ENCODE data around the gene SESN1. TPM values are rescaled to one million over a fixed set of nuclear protein-coding genes. Genes with fewer than 3 reads are reported as not detected.

SESN1 gene
- polyA plus RNA-seq, 3 donors: 1.8 to 21.0 (median 3.1) TPM

- Histone ChIP-seq H4K20me1 (ENCODE audit: insufficient read depth, low read length) (no peaks in the 10 kb centered on the region), H3K4me1 (ENCODE audit: control insufficient read depth in 1 of 2, insufficient read depth in 2 of 2, low read length in 2 of 2) (no peaks in the 10 kb centered on the region), H2AFZ (ENCODE audit: insufficient read depth, low read depth, low read length, poor library complexity, severe bottlenecking) (no peak overlapping the region), H3K79me2 (ENCODE audit: insufficient read depth, low read length) (no peaks in the 10 kb centered on the region), H3K9me3 (replicated peaks in 1 of 2; ENCODE audit: control insufficient read depth in 1 of 2, insufficient read depth in 1 of 2, low read length in 2 of 2) (peaks cover 0 to 4% of the 10 kb centered on the region in 2 donors), H3K27ac (ENCODE audit: low read depth in 1 of 2, low read length in 2 of 2) (no peak overlapping the region), H3K4me3 (replicated peaks in 1 of 3; ENCODE audit: low read depth in 2 of 3, low read length in 3 of 3) (no peak overlapping the region), H3K9ac (ENCODE audit: insufficient read depth, low read length, poor library complexity, severe bottlenecking) (no peak overlapping the region), H3K4me2 (replicated peaks; ENCODE audit: extremely low read depth, low read length, poor library complexity, severe bottlenecking) (no peak overlapping the region), H3K36me3 (replicated peaks in 1 of 2; ENCODE audit: control insufficient read depth in 1 of 2, insufficient read depth in 2 of 2, low read length in 2 of 2) (no peaks in the 10 kb centered on the region), H3K27me3 (ENCODE audit: control insufficient read depth in 2 of 2, insufficient read depth in 2 of 2, low read length in 2 of 2) (no peaks in the 10 kb centered on the region)
- Mint-ChIP-seq H3K27me3 (ENCODE audit: low read depth in 3 of 3) (peaks cover 0 to 3% (median 0%) of the 10 kb centered on the region in 3 donors), H3K4me3 (no peak overlapping the region), H3K4me1 (peaks cover 2% of the 10 kb centered on the region), H3K9me3 (peaks cover 0 to 11% (median 7%) of the 10 kb centered on the region in 7 donors), H3K36me3 (peaks cover 2 to 3% of the 10 kb centered on the region in 2 donors), H3K27ac (no peak overlapping the region)
- no peak for TF ChIP-seq CTCF (IDR thresholded peaks at IDR 0.05)
- intact Hi-C loops (cut with micrococcal nuclease): no loop called here
- DNase-seq: no peak
Observed at GRCh38 chr6:109027964-109028363, 66.7 kb downstream of the SESN1 start.

DNA sequence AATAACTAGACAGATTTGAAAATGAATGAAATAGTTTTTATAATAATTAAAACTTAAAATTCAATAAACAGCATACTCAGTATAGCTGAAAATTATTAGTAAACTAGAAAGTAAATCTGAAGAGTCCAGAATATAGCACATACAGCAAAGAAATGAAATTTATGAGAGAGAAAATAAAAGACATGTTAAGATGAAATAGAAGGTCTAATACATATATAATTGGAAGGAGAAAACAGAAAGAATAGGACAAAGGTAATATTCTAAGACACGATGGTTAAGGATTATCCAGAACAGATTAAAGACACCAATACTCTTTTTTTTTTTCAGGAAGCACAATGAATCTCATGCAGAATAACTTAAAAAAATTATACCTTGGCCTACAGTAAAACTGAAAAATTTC lies 69.0 kb downstream of the SESN1 start:
- Mint-ChIP-seq H3K27ac (no peak overlapping the region), H3K4me3 (no peak overlapping the region), H3K4me1 (peaks cover 2% of the 10 kb centered on the region), H3K27me3 (ENCODE audit: low read depth in 3 of 3) (peaks cover 0 to 3% (median 0%) of the 10 kb centered on the region in 3 donors), H3K9me3 (peaks cover 0 to 13% (median 7%) of the 10 kb centered on the region in 7 donors), H3K36me3 (peaks cover 2 to 3% of the 10 kb centered on the region in 2 donors)
- Histone ChIP-seq H3K4me3 (replicated peaks in 1 of 3; ENCODE audit: low read depth in 2 of 3, low read length in 3 of 3) (no peak overlapping the region), H3K27me3 (ENCODE audit: control insufficient read depth in 2 of 2, insufficient read depth in 2 of 2, low read length in 2 of 2) (no peaks in the 10 kb centered on the region), H2AFZ (ENCODE audit: insufficient read depth, low read depth, low read length, poor library complexity, severe bottlenecking) (no peak overlapping the region), H3K36me3 (replicated peaks in 1 of 2; ENCODE audit: control insufficient read depth in 1 of 2, insufficient read depth in 2 of 2, low read length in 2 of 2) (no peaks in the 10 kb centered on the region), H3K79me2 (ENCODE audit: insufficient read depth, low read length) (no peaks in the 10 kb centered on the region), H3K27ac (ENCODE audit: low read depth in 1 of 2, low read length in 2 of 2) (no peak overlapping the region), H3K9me3 (replicated peaks in 1 of 2; ENCODE audit: control insufficient read depth in 1 of 2, insufficient read depth in 1 of 2, low read length in 2 of 2) (peaks cover 0 to 4% of the 10 kb centered on the region in 2 donors), H3K4me1 (ENCODE audit: control insufficient read depth in 1 of 2, insufficient read depth in 2 of 2, low read length in 2 of 2) (no peaks in the 10 kb centered on the region), H3K9ac (ENCODE audit: insufficient read depth, low read length, poor library complexity, severe bottlenecking) (no peak overlapping the region), H3K4me2 (replicated peaks; ENCODE audit: extremely low read depth, low read length, poor library complexity, severe bottlenecking) (no peak overlapping the region), H4K20me1 (ENCODE audit: insufficient read depth, low read length) (no peaks in the 10 kb centered on the region)
- no CpG with 5 or more reads among the region's 1 CpG for WGBS (ENCODE audit: insufficient coverage)
- intact Hi-C loops (cut with micrococcal nuclease): no loop called here
- TF ChIP-seq CTCF (IDR thresholded peaks at IDR 0.05): no peak
- no peak for DNase-seq
